Caco-2 (cell line): Measurements from ENCODE around the gene EPC2. TPM values are rescaled to one million over a fixed set of nuclear protein-coding genes. Genes with fewer than 3 reads are reported as not detected.
"Not testable (repeated sequence)": the region's sequence is repeated elsewhere in the genome, so short reads cannot be mapped to it uniquely, and the experiment has no call there.

Experiments used
- BruUV-seq: library from RNA; stranded (reverse); fragments of 400-500 nt; replicated peaks from 2 replicates; lab custom pipeline; 2021; lab: Mats Ljungman, UMichigan
- CTCF ChIA-PET: fragments of 300-600 bp; sonication (Branson Sonifier 250); formaldehyde crosslinking; loops from one replicate; lab custom pipeline; 2022; ENCODE audit warnings: antibody characterized with exemption; lab: Charles Lee
- POLR2A ChIA-PET: fragments of 300-600 bp; sonication (Branson Sonifier 250); formaldehyde crosslinking; loops from one replicate; lab custom pipeline; 2022; ENCODE audit warnings: antibody characterized with exemption; lab: Charles Lee
- DNase-seq, 2 experiments: peaks; one replicate each; pipeline versions ENCODE4 v3.0.0 to v3.0.0-alpha.2; 2020 to 2022
- H3K27me3 ChIP-seq: replicated peaks from 2 replicates; pipeline ENCODE4 v1.6.0; 2011; ENCODE audit warnings: low read length; ENCODE audit not compliant: control insufficient read depth, insufficient read depth
- H3K36me3 ChIP-seq: 2 replicates; pipeline ENCODE4 v1.5.1; 2011; ENCODE audit warnings: low read length; ENCODE audit not compliant: control insufficient read depth, insufficient read depth
- H3K4me1 ChIP-seq: fragments of 250-450 bp; sonication (Bioruptor Pico); 2 replicates; pipeline ENCODE4 v1.5.1; 2020; ENCODE audit warnings: mild to moderate bottlenecking
- H3K4me3 ChIP-seq: 2 replicates; pipeline ENCODE4 v1.5.1; 2011; ENCODE audit warnings: low read depth, mild to moderate bottlenecking, control low read depth, low read length
- H3K9me3 ChIP-seq: fragments of 250-450 bp; sonication (Bioruptor Pico); 2 replicates; pipeline ENCODE4 v1.5.1; 2020; ENCODE audit warnings: mild to moderate bottlenecking, moderate library complexity
- H3K27ac Mint-ChIP-seq: one replicate; pipeline ENCODE4 v1.8.0; 2022; ENCODE audit warnings: mixed read lengths; ENCODE audit not compliant: unreplicated experiment
- H3K27me3 Mint-ChIP-seq: one replicate; pipeline ENCODE4 v1.8.0; 2022; ENCODE audit warnings: mixed read lengths; ENCODE audit not compliant: insufficient read depth, unreplicated experiment
- H3K36me3 Mint-ChIP-seq: one replicate; pipeline ENCODE4 v1.8.0; 2022; ENCODE audit warnings: mild to moderate bottlenecking, mixed read lengths; ENCODE audit not compliant: insufficient read depth, unreplicated experiment
- H3K4me1 Mint-ChIP-seq: one replicate; pipeline ENCODE4 v1.8.0; 2022; ENCODE audit warnings: low read depth, mixed read lengths; ENCODE audit not compliant: unreplicated experiment
- H3K4me3 Mint-ChIP-seq: one replicate; pipeline ENCODE4 v1.8.0; 2022; ENCODE audit warnings: mild to moderate bottlenecking, moderate library complexity, mixed read lengths; ENCODE audit not compliant: unreplicated experiment
- H3K9me3 Mint-ChIP-seq: one replicate; pipeline ENCODE4 v1.8.0; 2022; ENCODE audit warnings: mixed read lengths; ENCODE audit not compliant: unreplicated experiment
- CTCF ChIP-seq, 2 experiments: fragments of 200-600 bp in 1 of 2; IDR thresholded peaks; 1 replicate in 1 of 2; 2 replicates in 1 of 2; pipeline versions ENCODE4 v1.5.1 to v1.8.0; 2011 to 2022; ENCODE audit warnings: antibody characterized with exemption in 1 of 2, control low read depth in 1 of 2, inconsistent platforms in 1 of 2, low read depth in 1 of 2, low read length in 1 of 2, mild to moderate bottlenecking in 1 of 2, moderate library complexity in 1 of 2; ENCODE audit not compliant: insufficient read depth in 1 of 2, severe bottlenecking in 1 of 2, unreplicated experiment in 1 of 2
- intact Hi-C: fragments of 100-400 bp; cut with micrococcal nuclease; formaldehyde crosslinking; loops from one replicate; pipeline ENCODE4 v1.10.0; 2022; ENCODE audit not compliant: unreplicated experiment
- total RNA-seq: library from RNA; stranded (reverse); gene quantifications from 2 replicates; pipeline ENCODE4 v1.2.3, GENCODE V29; 2022

The EPC2 gene
- total RNA-seq, 1 experiment from 2014 or later: 32.0 TPM

GRCh38 chr2:148670773-148671172, 26.2 kb downstream of the EPC2 start:
- H3K9me3 ChIP-seq: peaks cover 4% of the 10 kb centered on the region; the same call in 1 of the 2 replicates
- no peaks in the 10 kb centered on the region for H3K9me3 Mint-ChIP-seq
- no peak for DNase-seq
- no peaks in the 10 kb centered on the region for H3K27me3 Mint-ChIP-seq
- no peak overlapping the region for H3K4me3 Mint-ChIP-seq
- ChIA-PET POLR2A (no interaction called here), CTCF (no interaction called here)
- H3K4me1 ChIP-seq: no peaks in the 10 kb centered on the region
- H3K36me3 ChIP-seq: no peaks in the 10 kb centered on the region
- H3K4me1 Mint-ChIP-seq: peaks cover 25% of the 10 kb centered on the region
- no peak overlapping the region for H3K27ac Mint-ChIP-seq
- intact Hi-C loops: no loop called here
- H3K4me3 ChIP-seq: no peak overlapping the region
- no peaks in the 10 kb centered on the region for H3K27me3 ChIP-seq
- TF ChIP-seq CTCF (IDR thresholded peaks at IDR 0.05; ENCODE audit: insufficient read depth in 1 of 2, low read depth in 1 of 2, low read length in 1 of 2, severe bottlenecking in 1 of 2, unreplicated experiment in 1 of 2): no peak
- H3K36me3 Mint-ChIP-seq: peaks cover 24% of the 10 kb centered on the region
- BruUV-seq: no TSS peak

- peak; percentile 67 to 68 for TF ChIP-seq CTCF (IDR thresholded peaks at IDR 0.05; ENCODE audit: insufficient read depth in 1 of 2, low read depth in 1 of 2, low read length in 1 of 2, severe bottlenecking in 1 of 2, unreplicated experiment in 1 of 2)
- ChIA-PET POLR2A (no interaction called here), CTCF (no interaction called here)
- H3K4me1 Mint-ChIP-seq: peaks cover 25% of the 10 kb centered on the region
- H3K4me3 Mint-ChIP-seq: no peak overlapping the region
- H3K9me3 Mint-ChIP-seq: no peaks in the 10 kb centered on the region
- no TSS peak for BruUV-seq
- intact Hi-C loops: no loop called here
- Histone ChIP-seq H3K27me3 (no peaks in the 10 kb centered on the region), H3K9me3 (peaks cover 4% of the 10 kb centered on the region; the same call in 1 of the 2 replicates), H3K4me1 (no peaks in the 10 kb centered on the region), H3K4me3 (no peak overlapping the region), H3K36me3 (no peaks in the 10 kb centered on the region)
- H3K36me3 Mint-ChIP-seq: peaks cover 26% of the 10 kb centered on the region
- no peaks in the 10 kb centered on the region for H3K27me3 Mint-ChIP-seq
- peak; percentile 41 to 60 for DNase-seq
- no peak overlapping the region for H3K27ac Mint-ChIP-seq
Observed at GRCh38 chr2:148674063-148675020, 29.8 kb downstream of the EPC2 start.

- peaks cover 20% of the 10 kb centered on the region for H3K4me1 Mint-ChIP-seq
- peaks cover 20% of the 10 kb centered on the region for H3K36me3 Mint-ChIP-seq
- intact Hi-C loops: no loop called here
- H3K4me3 Mint-ChIP-seq: no peak overlapping the region
- Histone ChIP-seq H3K36me3 (no peaks in the 10 kb centered on the region), H3K4me3 (no peak overlapping the region), H3K9me3 (peaks cover 4% of the 10 kb centered on the region; the same call in 1 of the 2 replicates), H3K27me3 (no peaks in the 10 kb centered on the region), H3K4me1 (peaks cover 4% of the 10 kb centered on the region; the same call in 1 of the 2 replicates)
- BruUV-seq: no TSS peak
- no peaks in the 10 kb centered on the region for H3K27me3 Mint-ChIP-seq
- ChIA-PET POLR2A (no interaction called here), CTCF (no interaction called here)
- no peaks in the 10 kb centered on the region for H3K9me3 Mint-ChIP-seq
- H3K27ac Mint-ChIP-seq: no peak overlapping the region
- no peak for TF ChIP-seq CTCF (IDR thresholded peaks at IDR 0.05; ENCODE audit: insufficient read depth in 1 of 2, low read depth in 1 of 2, low read length in 1 of 2, severe bottlenecking in 1 of 2, unreplicated experiment in 1 of 2)
- DNase-seq: no peak
Observed at GRCh38 chr2:148675708-148676107, 31.2 kb downstream of the EPC2 start.

GRCh38 chr2:148678302-148679179, 34.0 kb downstream of the EPC2 start:
- H3K36me3 ChIP-seq, POLR2A ChIA-PET, H3K27ac Mint-ChIP-seq, H3K4me3 ChIP-seq, H3K9me3 Mint-ChIP-seq, H3K27me3 Mint-ChIP-seq, H3K4me1 ChIP-seq, H3K4me3 Mint-ChIP-seq, BruUV-seq, CTCF ChIA-PET, H3K9me3 ChIP-seq, DNase-seq, H3K27me3 ChIP-seq, intact Hi-C loops: not testable (repeated sequence)
- H3K4me1 Mint-ChIP-seq: peaks cover 13% of the 10 kb centered on the region
- peaks cover 13% of the 10 kb centered on the region for H3K36me3 Mint-ChIP-seq
